ENCODE results near the gene GPR52. TPM values are rescaled to one million over a fixed set of nuclear protein-coding genes. Genes with fewer than 3 reads are reported as not detected.

Gene GPR52
- total RNA-seq, 1 experiment from 2014 or later = 0.22 TPM

DNA sequence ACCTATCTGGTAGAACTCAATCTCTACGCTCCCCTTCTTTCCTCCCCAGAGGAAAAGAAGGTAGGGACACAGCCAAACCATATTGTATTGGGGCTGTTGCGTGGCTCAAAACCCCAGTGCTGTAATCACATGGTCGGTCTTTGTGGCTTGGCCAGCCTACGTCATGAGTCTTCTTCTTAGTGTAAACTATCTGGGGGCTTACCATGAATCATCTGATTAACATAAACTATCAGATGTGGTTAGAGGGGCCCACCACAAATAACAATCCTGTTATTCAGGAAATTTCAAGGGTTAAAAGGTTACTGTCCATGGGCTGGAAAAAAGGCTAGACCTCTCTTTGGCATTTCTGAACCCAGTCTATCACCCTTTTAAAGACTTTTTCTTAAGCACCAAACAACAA lies 49.5 kb upstream of the GPR52 start (continued):
- TF ChIP-seq, protein P1, sequence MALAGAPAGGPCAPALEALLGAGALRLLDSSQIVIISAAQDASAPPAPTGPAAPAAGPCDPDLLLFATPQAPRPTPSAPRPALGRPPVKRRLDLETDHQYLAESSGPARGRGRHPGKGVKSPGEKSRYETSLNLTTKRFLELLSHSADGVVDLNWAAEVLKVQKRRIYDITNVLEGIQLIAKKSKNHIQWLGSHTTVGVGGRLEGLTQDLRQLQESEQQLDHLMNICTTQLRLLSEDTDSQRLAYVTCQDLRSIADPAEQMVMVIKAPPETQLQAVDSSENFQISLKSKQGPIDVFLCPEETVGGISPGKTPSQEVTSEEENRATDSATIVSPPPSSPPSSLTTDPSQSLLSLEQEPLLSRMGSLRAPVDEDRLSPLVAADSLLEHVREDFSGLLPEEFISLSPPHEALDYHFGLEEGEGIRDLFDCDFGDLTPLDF (CRISPR knock-in tag; IDR thresholded peaks at IDR 0.05) = no peak
- TF ChIP-seq KAT7 (CRISPR knock-in tag; IDR thresholded peaks at IDR 0.05; ENCODE audit: borderline replicate concordance) (no peak), CREM (CRISPR knock-in tag; IDR thresholded peaks at IDR 0.05) (no peak), MYBL2 (CRISPR knock-in tag; IDR thresholded peaks at IDR 0.05) (no peak), ZNF232 (CRISPR knock-in tag; IDR thresholded peaks at IDR 0.05) (no peak), ZNF263 (CRISPR knock-in tag; IDR thresholded peaks at IDR 0.05; ENCODE audit: low read depth) (no peak)

DNA sequence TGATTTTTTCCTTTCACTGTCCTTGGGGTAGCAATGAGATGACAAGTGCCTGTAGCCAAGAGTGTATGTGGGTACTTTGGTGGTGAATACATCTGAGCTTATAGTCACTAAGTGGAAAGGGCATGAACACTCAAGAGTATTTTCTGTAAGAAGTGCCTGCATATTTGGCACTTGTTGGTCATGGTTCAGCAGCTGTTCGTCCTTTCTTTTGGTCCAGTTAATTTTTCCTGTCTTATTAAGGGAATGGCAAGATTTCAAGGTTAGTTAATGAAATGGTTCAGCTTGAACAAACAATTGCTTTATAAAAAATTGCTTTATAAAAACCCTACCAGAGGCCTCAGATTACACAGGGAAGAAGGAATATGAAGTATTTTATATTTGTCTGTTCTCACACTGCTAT lies 48.6 kb upstream of the GPR52 start:
- ATAC-seq = no peak
- Mint-ChIP-seq H3K4me1 (no peaks in the 10 kb centered on the region), H3K27ac (no peak overlapping the region), H3K36me3 (no peaks in the 10 kb centered on the region), H3K27me3 (ENCODE audit: low read depth) (no peaks in the 10 kb centered on the region; the same call in 1 of the 2 replicates), H3K9me3 (no peaks in the 10 kb centered on the region), H3K4me3 (no peak overlapping the region)
- ChIA-PET CTCF (no interaction called here), POLR2A (no interaction called here)
- no peak for DNase-seq (ENCODE audit: low spot score)
- no peak for TF ChIP-seq ATF1 (CRISPR knock-in tag; IDR thresholded peaks at IDR 0.05)
- TF ChIP-seq, protein P2, sequence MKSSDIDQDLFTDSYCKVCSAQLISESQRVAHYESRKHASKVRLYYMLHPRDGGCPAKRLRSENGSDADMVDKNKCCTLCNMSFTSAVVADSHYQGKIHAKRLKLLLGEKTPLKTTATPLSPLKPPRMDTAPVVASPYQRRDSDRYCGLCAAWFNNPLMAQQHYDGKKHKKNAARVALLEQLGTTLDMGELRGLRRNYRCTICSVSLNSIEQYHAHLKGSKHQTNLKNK (CRISPR knock-in tag; IDR thresholded peaks at IDR 0.05) = no peak
- TF ChIP-seq, protein P3, sequence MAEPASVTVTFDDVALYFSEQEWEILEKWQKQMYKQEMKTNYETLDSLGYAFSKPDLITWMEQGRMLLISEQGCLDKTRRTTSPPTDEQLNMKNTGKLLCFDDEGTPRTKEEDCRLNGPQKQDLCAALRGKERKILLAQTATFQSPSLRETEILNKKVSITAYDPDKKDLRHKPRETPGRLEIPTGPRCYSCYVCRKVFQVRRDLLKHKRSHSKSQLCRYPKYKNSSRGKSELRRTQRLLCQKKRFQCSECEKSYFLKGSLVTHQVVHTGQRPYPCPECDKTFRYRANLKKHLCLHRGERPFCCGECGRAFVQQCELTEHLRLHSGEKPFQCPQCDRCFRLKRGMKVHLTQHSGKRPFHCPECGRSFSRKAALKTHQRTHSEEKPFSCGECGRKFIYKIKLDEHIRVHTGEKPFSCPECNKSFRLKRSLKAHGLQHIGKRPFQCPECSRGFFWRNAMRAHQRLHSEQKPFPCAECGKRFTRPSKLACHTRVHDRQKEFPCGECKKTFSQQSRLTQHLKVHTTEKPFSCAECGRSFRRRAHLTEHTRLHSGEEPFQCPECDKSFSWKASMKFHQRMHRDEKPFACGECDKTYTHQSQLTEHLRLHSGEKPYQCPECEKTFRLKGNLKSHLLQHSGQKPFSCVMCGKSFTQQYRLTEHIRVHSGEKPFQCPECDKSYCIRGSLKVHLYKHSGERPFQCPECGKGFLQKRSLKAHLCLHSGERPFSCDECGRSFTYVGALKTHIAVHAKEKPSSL (CRISPR knock-in tag; conservative IDR thresholded peaks at IDR 0.05) = no peak
- TF ChIP-seq, protein P4, sequence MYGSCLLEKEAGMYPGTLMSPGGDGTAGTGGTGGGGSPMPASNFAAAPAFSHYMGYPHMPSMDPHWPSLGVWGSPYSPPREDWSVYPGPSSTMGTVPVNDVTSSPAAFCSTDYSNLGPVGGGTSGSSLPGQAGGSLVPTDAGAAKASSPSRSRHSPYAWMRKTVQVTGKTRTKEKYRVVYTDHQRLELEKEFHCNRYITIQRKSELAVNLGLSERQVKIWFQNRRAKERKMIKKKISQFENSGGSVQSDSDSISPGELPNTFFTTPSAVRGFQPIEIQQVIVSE (CRISPR knock-in tag; IDR thresholded peaks at IDR 0.05; ENCODE audit: borderline replicate concordance) = no peak
- no peak for TF ChIP-seq ETV6 (CRISPR knock-in tag; IDR thresholded peaks at IDR 0.05)
- no peak for TF ChIP-seq ELF4 (CRISPR knock-in tag; IDR thresholded peaks at IDR 0.05; ENCODE audit: low read depth)
- no peak for TF ChIP-seq FOXK1 (CRISPR knock-in tag; IDR thresholded peaks at IDR 0.05)
- no peak for TF ChIP-seq ZNF671 (CRISPR knock-in tag; IDR thresholded peaks at IDR 0.05)
- TF ChIP-seq, protein P5, sequence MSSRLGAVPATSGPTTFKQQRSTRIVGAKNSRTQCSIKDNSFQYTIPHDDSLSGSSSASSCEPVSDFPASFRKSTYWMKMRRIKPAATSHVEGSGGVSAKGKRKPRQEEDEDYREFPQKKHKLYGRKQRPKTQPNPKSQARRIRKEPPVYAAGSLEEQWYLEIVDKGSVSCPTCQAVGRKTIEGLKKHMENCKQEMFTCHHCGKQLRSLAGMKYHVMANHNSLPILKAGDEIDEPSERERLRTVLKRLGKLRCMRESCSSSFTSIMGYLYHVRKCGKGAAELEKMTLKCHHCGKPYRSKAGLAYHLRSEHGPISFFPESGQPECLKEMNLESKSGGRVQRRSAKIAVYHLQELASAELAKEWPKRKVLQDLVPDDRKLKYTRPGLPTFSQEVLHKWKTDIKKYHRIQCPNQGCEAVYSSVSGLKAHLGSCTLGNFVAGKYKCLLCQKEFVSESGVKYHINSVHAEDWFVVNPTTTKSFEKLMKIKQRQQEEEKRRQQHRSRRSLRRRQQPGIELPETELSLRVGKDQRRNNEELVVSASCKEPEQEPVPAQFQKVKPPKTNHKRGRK (CRISPR knock-in tag; IDR thresholded peaks at IDR 0.05; ENCODE audit: borderline replicate concordance) = no peak
- TF ChIP-seq, protein P6, sequence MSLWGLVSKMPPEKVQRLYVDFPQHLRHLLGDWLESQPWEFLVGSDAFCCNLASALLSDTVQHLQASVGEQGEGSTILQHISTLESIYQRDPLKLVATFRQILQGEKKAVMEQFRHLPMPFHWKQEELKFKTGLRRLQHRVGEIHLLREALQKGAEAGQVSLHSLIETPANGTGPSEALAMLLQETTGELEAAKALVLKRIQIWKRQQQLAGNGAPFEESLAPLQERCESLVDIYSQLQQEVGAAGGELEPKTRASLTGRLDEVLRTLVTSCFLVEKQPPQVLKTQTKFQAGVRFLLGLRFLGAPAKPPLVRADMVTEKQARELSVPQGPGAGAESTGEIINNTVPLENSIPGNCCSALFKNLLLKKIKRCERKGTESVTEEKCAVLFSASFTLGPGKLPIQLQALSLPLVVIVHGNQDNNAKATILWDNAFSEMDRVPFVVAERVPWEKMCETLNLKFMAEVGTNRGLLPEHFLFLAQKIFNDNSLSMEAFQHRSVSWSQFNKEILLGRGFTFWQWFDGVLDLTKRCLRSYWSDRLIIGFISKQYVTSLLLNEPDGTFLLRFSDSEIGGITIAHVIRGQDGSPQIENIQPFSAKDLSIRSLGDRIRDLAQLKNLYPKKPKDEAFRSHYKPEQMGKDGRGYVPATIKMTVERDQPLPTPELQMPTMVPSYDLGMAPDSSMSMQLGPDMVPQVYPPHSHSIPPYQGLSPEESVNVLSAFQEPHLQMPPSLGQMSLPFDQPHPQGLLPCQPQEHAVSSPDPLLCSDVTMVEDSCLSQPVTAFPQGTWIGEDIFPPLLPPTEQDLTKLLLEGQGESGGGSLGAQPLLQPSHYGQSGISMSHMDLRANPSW (CRISPR knock-in tag; conservative IDR thresholded peaks at IDR 0.05; ENCODE audit: low read depth) = no peak
- no peak for TF ChIP-seq SOX15 (CRISPR knock-in tag; IDR thresholded peaks at IDR 0.05)
- TF ChIP-seq, protein P7, sequence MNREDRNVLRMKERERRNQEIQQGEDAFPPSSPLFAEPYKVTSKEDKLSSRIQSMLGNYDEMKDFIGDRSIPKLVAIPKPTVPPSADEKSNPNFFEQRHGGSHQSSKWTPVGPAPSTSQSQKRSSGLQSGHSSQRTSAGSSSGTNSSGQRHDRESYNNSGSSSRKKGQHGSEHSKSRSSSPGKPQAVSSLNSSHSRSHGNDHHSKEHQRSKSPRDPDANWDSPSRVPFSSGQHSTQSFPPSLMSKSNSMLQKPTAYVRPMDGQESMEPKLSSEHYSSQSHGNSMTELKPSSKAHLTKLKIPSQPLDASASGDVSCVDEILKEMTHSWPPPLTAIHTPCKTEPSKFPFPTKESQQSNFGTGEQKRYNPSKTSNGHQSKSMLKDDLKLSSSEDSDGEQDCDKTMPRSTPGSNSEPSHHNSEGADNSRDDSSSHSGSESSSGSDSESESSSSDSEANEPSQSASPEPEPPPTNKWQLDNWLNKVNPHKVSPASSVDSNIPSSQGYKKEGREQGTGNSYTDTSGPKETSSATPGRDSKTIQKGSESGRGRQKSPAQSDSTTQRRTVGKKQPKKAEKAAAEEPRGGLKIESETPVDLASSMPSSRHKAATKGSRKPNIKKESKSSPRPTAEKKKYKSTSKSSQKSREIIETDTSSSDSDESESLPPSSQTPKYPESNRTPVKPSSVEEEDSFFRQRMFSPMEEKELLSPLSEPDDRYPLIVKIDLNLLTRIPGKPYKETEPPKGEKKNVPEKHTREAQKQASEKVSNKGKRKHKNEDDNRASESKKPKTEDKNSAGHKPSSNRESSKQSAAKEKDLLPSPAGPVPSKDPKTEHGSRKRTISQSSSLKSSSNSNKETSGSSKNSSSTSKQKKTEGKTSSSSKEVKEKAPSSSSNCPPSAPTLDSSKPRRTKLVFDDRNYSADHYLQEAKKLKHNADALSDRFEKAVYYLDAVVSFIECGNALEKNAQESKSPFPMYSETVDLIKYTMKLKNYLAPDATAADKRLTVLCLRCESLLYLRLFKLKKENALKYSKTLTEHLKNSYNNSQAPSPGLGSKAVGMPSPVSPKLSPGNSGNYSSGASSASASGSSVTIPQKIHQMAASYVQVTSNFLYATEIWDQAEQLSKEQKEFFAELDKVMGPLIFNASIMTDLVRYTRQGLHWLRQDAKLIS (CRISPR knock-in tag; IDR thresholded peaks at IDR 0.05; ENCODE audit: borderline replicate concordance) = no peak
- TF ChIP-seq, protein P8, sequence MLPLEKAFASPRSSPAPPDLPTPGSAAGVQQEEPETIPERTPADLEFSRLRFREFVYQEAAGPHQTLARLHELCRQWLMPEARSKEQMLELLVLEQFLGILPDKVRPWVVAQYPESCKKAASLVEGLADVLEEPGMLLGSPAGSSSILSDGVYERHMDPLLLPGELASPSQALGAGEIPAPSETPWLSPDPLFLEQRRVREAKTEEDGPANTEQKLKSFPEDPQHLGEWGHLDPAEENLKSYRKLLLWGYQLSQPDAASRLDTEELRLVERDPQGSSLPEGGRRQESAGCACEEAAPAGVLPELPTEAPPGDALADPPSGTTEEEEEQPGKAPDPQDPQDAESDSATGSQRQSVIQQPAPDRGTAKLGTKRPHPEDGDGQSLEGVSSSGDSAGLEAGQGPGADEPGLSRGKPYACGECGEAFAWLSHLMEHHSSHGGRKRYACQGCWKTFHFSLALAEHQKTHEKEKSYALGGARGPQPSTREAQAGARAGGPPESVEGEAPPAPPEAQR (CRISPR knock-in tag; IDR thresholded peaks at IDR 0.05) = no peak
- TF ChIP-seq ZNF317 (CRISPR knock-in tag; IDR thresholded peaks at IDR 0.05; ENCODE audit: borderline replicate concordance, low read depth) = no peak
- no peak for TF ChIP-seq ZNF263 (CRISPR knock-in tag; IDR thresholded peaks at IDR 0.05; ENCODE audit: low read depth)
- TF ChIP-seq TEAD4 (CRISPR knock-in tag; IDR thresholded peaks at IDR 0.05) = no peak
